ENCODE data around the gene DPP6. TPM values are rescaled to one million over a fixed set of nuclear protein-coding genes. Genes with fewer than 3 reads are reported as not detected.
"Not testable (repeated sequence)": the region's sequence is repeated elsewhere in the genome, so short reads cannot be mapped to it uniquely, and the experiment has no call there.

Gene DPP6
- total RNA-seq, 3 donors from 2014 or later, result 0.59 to 0.98 TPM; not detected in 1

GRCh38 chr7:154919344-154920225, 867.4 kb downstream of the DPP6 start:
- DNase-seq (ENCODE audit: low spot score in 2 of 2), result no peak
- Histone ChIP-seq H3K4me1 (no peaks in the 10 kb centered on the region), H3K4me3 (no peak overlapping the region), H3K27me3 (peaks cover 0 to 15% of the 10 kb centered on the region in 2 donors), H3K9me3 (no peaks in the 10 kb centered on the region), H3K27ac (no peak overlapping the region), H3K36me3 (no peaks in the 10 kb centered on the region)
- intact Hi-C loops (cut with DNase I; ENCODE audit: low total_unique reads), result loop anchor here (10.0 kb wide), 1 partner anchor 435 kb away; no protein-coding TSS in a partner anchor
- TF ChIP-seq, protein P1, sequence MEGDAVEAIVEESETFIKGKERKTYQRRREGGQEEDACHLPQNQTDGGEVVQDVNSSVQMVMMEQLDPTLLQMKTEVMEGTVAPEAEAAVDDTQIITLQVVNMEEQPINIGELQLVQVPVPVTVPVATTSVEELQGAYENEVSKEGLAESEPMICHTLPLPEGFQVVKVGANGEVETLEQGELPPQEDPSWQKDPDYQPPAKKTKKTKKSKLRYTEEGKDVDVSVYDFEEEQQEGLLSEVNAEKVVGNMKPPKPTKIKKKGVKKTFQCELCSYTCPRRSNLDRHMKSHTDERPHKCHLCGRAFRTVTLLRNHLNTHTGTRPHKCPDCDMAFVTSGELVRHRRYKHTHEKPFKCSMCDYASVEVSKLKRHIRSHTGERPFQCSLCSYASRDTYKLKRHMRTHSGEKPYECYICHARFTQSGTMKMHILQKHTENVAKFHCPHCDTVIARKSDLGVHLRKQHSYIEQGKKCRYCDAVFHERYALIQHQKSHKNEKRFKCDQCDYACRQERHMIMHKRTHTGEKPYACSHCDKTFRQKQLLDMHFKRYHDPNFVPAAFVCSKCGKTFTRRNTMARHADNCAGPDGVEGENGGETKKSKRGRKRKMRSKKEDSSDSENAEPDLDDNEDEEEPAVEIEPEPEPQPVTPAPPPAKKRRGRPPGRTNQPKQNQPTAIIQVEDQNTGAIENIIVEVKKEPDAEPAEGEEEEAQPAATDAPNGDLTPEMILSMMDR (IDR thresholded peaks at IDR 0.05), result no peak
- no peak for TF ChIP-seq POLR2AphosphoS5 (IDR thresholded peaks at IDR 0.05)
- no peak for TF ChIP-seq POLR2A (IDR thresholded peaks at IDR 0.05)

DNA sequence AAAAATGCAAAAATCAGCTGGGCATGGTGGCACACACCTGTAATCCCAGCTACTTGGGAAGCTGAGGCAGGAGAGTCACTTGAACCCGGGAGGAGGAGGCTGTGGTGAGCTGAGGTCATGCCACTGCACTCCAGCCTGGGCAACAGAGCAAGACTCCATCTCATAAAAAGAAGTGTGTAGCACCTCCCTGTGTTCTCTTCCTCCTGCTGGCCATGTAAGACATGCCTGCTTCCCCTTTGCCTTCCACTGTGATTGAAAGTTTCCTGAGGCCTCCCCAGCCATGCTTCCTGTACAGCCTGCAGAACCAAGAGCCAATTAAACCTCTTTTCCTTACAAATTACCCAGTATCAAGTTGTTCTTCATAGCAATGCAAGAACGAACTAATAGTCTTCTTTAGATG, 870.3 kb downstream of the DPP6 start:
- intact Hi-C loops (cut with DNase I; ENCODE audit: low total_unique reads), result loop anchor here (10.0 kb wide), 1 partner anchor 432 kb away; no protein-coding TSS in a partner anchor
- H3K27me3 ChIP-seq; H3K4me1 ChIP-seq; H3K36me3 ChIP-seq; DNase-seq (ENCODE audit: low spot score in 2 of 2); H3K4me3 ChIP-seq; H3K27ac ChIP-seq; H3K9me3 ChIP-seq: not testable (repeated sequence)

DNA sequence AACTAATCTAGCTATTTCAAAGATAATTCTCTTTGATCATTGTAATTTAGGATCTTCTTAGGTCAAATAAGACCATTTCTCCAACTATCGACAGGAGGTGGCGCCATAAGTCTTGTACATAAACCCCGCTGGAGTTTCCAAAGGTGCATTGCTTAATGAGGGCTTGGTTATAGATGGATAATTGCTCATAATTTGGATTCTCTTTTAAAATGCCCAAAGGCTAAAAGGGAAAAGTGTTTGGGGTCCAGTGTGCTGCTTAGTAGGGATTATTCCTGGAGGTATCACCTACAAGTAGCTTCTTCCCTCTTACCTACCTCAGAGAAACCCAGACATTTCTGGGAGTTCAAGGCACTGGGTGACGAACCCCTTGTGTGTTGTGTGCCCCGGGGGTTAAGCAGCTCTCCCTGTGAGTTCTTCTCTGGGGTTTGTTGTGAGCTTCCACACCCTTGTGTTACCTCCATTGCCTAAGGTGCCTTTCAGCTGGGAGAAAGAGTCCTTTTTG, 875.5 kb downstream of the DPP6 start:
- TF ChIP-seq, protein P1 (IDR thresholded peaks at IDR 0.05), result peak; percentile 9 to 70 (median 70)
- TF ChIP-seq POLR2A (IDR thresholded peaks at IDR 0.05), result no peak
- peak in 2 of 3 donors; percentile 11 to 22 for TF ChIP-seq POLR2AphosphoS5 (IDR thresholded peaks at IDR 0.05)
- peak overlapping the region; percentile 95 for H3K27ac ChIP-seq
- H3K27me3 ChIP-seq, result no peaks in the 10 kb centered on the region
- H3K4me1 ChIP-seq, result no peaks in the 10 kb centered on the region
- peak in 1 of 2 donors; percentile 84 for DNase-seq (ENCODE audit: low spot score in 2 of 2)
- intact Hi-C loops (cut with DNase I; ENCODE audit: low total_unique reads), result loop anchor here (10.0 kb wide), 1 partner anchor 427 kb away; no protein-coding TSS in a partner anchor
- peak overlapping the region; percentile 60 to 79 (median 65) for H3K4me3 ChIP-seq
- no peaks in the 10 kb centered on the region for H3K36me3 ChIP-seq
- no peaks in the 10 kb centered on the region for H3K9me3 ChIP-seq

- TF ChIP-seq, protein P1 (IDR thresholded peaks at IDR 0.05), result no peak
- TF ChIP-seq POLR2A (IDR thresholded peaks at IDR 0.05) (no peak), POLR2AphosphoS5 (IDR thresholded peaks at IDR 0.05) (peak in 2 of 3 donors; percentile 10 to 33)
- no peaks in the 10 kb centered on the region for H3K9me3 ChIP-seq
- H3K4me3 ChIP-seq, result peak overlapping the region; percentile 60 to 79 (median 65)
- H3K27ac ChIP-seq, result peak overlapping the region; percentile 95
- peak in 1 of 2 donors; percentile 48 for DNase-seq (ENCODE audit: low spot score in 2 of 2)
- no peaks in the 10 kb centered on the region for H3K36me3 ChIP-seq
- no peaks in the 10 kb centered on the region for H3K27me3 ChIP-seq
- intact Hi-C loops (cut with DNase I; ENCODE audit: low total_unique reads), result loop anchor here (10.0 kb wide), 1 partner anchor 426 kb away; no protein-coding TSS in a partner anchor
- H3K4me1 ChIP-seq, result no peaks in the 10 kb centered on the region
Observed at GRCh38 chr7:154928136-154929005, 876.2 kb downstream of the DPP6 start.

DNA sequence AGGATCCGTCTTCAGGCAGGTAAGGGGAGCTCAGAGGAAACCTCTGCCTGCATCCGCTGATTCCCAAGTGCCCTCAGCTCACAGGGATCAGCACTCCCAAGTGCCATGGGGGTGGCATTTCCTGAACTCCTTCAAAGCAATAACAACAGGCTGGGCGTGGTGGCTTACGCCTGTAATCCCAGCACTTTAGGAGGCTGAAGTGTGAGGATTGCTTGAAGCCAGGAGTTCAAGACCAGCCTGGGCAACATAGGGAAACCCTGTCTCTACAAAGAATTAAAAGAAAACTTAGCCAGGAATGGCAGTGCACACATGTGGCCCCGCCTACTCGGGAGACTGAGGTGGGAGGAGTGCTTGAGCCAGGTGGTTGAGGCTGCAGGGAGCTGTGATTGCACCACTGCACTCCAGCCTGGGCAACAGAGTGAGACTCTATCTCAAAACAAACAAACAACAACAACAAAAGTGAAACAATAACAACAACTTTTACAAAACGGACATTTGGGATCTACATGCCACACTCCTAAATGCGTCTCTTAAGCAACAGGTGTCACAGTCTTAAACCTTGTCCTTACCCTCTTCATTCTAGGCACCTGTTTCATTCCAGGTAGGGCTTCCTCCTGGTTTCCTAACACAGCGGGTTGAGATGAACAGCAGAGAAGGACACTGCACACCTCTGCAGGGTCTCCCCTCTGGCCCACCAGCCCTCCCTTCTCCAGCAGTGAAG, 877.0 kb downstream of the DPP6 start:
- Histone ChIP-seq H3K9me3 (peaks cover 3% of the 10 kb centered on the region in 2 donors), H3K36me3 (no peaks in the 10 kb centered on the region), H3K27me3 (no peaks in the 10 kb centered on the region), H3K4me1 (no peaks in the 10 kb centered on the region), H3K4me3 (peak overlapping the region; percentile 60 to 79 (median 65)), H3K27ac (peak overlapping the region; percentile 95)
- no peak for DNase-seq (ENCODE audit: low spot score in 2 of 2)
- intact Hi-C loops (cut with DNase I; ENCODE audit: low total_unique reads), result loop anchor here (10.0 kb wide), 1 partner anchor 426 kb away; no protein-coding TSS in a partner anchor
- no peak for TF ChIP-seq POLR2A (IDR thresholded peaks at IDR 0.05)
- TF ChIP-seq, protein P1 (IDR thresholded peaks at IDR 0.05), result no peak
